Ishikawa (cell line): ENCODE measurements around the gene INPP4B.

Experiments
- CEBPB ChIP-seq: IDR thresholded peaks from 2 replicates; pipeline ENCODE4 v1.6.1; 2012
- CREB1 ChIP-seq: IDR thresholded peaks from 2 replicates; pipeline ENCODE4 v1.6.1; 2012; ENCODE audit warnings: low read depth
- EGR1 ChIP-seq: IDR thresholded peaks from 2 replicates; pipeline ENCODE4 v1.6.1; 2012
- EP300 ChIP-seq: IDR thresholded peaks from 2 replicates; pipeline ENCODE4 v1.6.1; 2012; ENCODE audit warnings: borderline replicate concordance
- FOXM1 ChIP-seq: IDR thresholded peaks from 2 replicates; pipeline ENCODE4 v1.6.1; 2012; ENCODE audit warnings: low read depth, borderline replicate concordance
- NFIC ChIP-seq: IDR thresholded peaks from 2 replicates; pipeline ENCODE4 v1.6.1; 2012
- RAD21 ChIP-seq: IDR thresholded peaks from 2 replicates; pipeline ENCODE4 v1.6.1; 2012; ENCODE audit warnings: low read depth
- TAF1 ChIP-seq: IDR thresholded peaks from 2 replicates; pipeline ENCODE4 v1.6.1; 2012; ENCODE audit warnings: low read depth, mild to moderate bottlenecking
- TCF12 ChIP-seq: IDR thresholded peaks from 2 replicates; pipeline ENCODE4 v1.6.1; 2012; ENCODE audit warnings: low read depth
- TEAD4 ChIP-seq: IDR thresholded peaks from 2 replicates; pipeline ENCODE4 v1.6.1; 2012
- YY1 ChIP-seq: IDR thresholded peaks from 2 replicates; pipeline ENCODE4 v1.6.1; 2012; ENCODE audit warnings: low read depth
- ZBTB7A ChIP-seq: IDR thresholded peaks from 2 replicates; pipeline ENCODE4 v1.6.1; 2012; ENCODE audit warnings: low read depth
- TF ChIP-seq, protein P1 (sequence below): IDR thresholded peaks from 2 replicates; pipeline ENCODE4 v1.6.1; 2012; ENCODE audit warnings: low read depth, mild to moderate bottlenecking
- TF ChIP-seq, protein P2 (sequence below): IDR thresholded peaks from 2 replicates; pipeline ENCODE4 v1.6.1; 2012
- TF ChIP-seq, protein P3 (sequence below): IDR thresholded peaks from 2 replicates; pipeline ENCODE4 v1.6.1; 2012

INPP4B gene

DNA sequence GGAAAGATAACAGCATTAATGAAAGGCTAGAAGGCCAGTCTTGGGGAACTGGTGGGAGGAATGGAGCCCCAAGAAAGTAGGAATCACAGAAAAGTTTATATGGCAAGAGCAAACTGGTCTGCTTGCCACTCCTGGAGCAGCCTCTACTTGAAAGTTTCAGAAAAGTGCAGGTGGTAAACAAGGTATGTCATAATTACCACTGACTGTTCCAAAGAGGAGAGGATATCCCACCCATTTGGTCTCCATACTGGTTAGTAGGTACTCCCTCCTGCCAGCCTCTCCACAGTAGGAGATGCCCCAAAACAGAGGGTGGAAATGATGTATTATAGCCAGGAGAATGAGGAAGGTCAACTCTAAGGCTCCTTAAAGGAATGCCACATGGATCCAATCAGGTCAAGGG lies 145.1 kb downstream of the INPP4B start:
- TF ChIP-seq ZBTB7A: no peak
- no peak for TF ChIP-seq YY1

DNA sequence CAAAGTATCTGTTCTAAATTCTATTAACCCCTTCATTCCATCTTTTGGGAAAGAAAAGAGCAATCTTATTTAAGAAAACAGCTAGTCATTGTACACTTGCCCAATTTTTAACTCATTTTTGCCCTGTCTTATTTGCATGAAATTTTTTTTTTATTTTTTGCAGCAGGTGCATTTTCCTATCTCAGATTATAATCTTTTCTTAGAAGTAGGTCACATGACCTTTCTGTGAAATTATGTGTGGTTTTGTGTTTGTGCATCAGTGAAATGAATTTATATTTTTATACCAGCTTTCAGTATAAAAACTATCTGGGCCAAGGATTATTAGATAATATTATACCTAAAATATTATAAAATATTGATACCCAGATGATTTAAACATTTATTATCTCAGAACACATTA lies 145.6 kb downstream of the INPP4B start:
- no peak for TF ChIP-seq RAD21
- TF ChIP-seq, protein P1, sequence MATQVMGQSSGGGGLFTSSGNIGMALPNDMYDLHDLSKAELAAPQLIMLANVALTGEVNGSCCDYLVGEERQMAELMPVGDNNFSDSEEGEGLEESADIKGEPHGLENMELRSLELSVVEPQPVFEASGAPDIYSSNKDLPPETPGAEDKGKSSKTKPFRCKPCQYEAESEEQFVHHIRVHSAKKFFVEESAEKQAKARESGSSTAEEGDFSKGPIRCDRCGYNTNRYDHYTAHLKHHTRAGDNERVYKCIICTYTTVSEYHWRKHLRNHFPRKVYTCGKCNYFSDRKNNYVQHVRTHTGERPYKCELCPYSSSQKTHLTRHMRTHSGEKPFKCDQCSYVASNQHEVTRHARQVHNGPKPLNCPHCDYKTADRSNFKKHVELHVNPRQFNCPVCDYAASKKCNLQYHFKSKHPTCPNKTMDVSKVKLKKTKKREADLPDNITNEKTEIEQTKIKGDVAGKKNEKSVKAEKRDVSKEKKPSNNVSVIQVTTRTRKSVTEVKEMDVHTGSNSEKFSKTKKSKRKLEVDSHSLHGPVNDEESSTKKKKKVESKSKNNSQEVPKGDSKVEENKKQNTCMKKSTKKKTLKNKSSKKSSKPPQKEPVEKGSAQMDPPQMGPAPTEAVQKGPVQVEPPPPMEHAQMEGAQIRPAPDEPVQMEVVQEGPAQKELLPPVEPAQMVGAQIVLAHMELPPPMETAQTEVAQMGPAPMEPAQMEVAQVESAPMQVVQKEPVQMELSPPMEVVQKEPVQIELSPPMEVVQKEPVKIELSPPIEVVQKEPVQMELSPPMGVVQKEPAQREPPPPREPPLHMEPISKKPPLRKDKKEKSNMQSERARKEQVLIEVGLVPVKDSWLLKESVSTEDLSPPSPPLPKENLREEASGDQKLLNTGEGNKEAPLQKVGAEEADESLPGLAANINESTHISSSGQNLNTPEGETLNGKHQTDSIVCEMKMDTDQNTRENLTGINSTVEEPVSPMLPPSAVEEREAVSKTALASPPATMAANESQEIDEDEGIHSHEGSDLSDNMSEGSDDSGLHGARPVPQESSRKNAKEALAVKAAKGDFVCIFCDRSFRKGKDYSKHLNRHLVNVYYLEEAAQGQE: no peak

DNA sequence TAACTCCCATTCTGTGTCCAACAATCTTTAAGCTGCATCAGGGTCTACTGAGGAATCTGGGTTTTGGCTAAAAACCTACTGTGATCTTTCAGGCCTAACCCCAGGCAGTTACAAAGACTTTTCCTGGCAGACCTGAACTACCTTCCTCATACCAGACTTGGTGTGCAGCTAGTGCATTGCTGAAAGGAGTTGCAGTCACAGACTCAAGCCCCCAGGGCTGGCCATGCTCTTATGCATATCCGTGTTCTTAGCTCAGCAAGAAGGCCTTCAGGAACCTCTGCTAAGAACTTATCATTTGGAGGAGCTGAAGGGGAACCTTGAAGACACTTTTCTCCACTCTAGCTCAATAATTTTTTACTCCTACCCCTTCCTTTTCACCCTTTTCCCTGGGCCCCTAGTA lies 147.5 kb downstream of the INPP4B start:
- TF ChIP-seq TEAD4 (no peak), RAD21 (no peak), FOXM1 (no peak), CREB1 (no peak), YY1 (no peak), TAF1 (no peak), TCF12 (no peak), NFIC (no peak), EGR1 (no peak), ZBTB7A (no peak), EP300 (no peak), CEBPB (no peak)
- TF ChIP-seq, protein P2, sequence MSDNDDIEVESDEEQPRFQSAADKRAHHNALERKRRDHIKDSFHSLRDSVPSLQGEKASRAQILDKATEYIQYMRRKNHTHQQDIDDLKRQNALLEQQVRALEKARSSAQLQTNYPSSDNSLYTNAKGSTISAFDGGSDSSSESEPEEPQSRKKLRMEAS: no peak
- TF ChIP-seq, protein P3, sequence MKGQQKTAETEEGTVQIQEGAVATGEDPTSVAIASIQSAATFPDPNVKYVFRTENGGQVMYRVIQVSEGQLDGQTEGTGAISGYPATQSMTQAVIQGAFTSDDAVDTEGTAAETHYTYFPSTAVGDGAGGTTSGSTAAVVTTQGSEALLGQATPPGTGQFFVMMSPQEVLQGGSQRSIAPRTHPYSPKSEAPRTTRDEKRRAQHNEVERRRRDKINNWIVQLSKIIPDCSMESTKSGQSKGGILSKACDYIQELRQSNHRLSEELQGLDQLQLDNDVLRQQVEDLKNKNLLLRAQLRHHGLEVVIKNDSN: no peak
- TF ChIP-seq, protein P1: no peak

DNA sequence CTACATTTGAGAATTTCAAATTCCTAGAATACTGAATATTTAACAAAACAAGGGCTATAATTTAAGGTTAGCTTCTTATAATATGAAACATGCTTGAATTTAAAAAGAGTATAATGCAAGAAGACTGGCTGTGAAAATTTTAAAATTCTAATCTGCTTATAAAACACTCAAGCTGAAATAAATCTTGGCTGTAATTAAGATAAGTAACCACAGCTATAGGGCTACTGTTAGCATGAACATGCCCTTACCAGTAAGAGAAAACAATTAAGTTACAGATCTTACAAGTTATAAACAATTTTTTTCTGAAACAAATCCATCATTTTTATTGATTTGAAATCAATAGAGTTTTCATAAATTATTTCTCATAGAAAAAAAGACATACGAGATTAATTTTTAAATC lies 148.2 kb downstream of the INPP4B start:
- TF ChIP-seq CREB1 (no peak), TEAD4 (no peak), FOXM1 (no peak), TAF1 (no peak), YY1 (no peak), RAD21 (no peak), TCF12 (no peak), ZBTB7A (no peak), EP300 (no peak), EGR1 (no peak), NFIC (no peak)
- TF ChIP-seq, protein P1: no peak
- TF ChIP-seq, protein P3: no peak

DNA sequence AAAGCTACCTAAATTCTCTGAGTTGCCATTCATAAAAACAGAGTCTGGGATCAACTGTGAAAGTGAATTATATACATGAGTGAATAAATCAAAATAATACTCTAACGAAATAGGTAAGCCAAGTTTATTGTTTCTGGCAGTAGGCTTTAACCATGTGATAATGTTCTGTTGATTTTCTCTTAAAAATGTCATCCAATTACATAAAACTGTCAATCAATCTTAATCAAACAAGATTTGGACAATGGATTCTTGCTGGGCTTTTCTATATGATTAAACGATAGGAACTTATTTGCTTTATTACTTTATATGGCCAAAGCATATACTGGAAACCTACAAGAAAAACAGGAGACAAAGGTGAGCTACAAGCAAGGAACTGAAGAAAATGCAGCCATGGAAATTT lies 148.8 kb downstream of the INPP4B start:
- TF ChIP-seq, protein P1: no peak
- TF ChIP-seq YY1: no peak
- TF ChIP-seq TAF1: no peak
- no peak for TF ChIP-seq RAD21
- TF ChIP-seq, protein P2: no peak
- TF ChIP-seq EGR1: no peak
- TF ChIP-seq FOXM1: no peak
